Osteocyte (in vitro differentiated cells): Measurements from ENCODE around the gene LYRM1. TPM values are rescaled to one million over a fixed set of nuclear protein-coding genes. Genes with fewer than 3 reads are reported as not detected.

Source experiments
- DNase-seq: peaks from one replicate; pipeline ENCODE4 v3.0.0; 2021; ENCODE audit warnings: mixed read lengths; ENCODE audit not compliant: unreplicated experiment; ENCODE audit errors: extremely low spot score
- H3K27ac Mint-ChIP-seq: one replicate; pipeline ENCODE4 v1.8.0; 2021; ENCODE audit warnings: mild to moderate bottlenecking, mixed read lengths; ENCODE audit not compliant: unreplicated experiment
- H3K27me3 Mint-ChIP-seq: one replicate; pipeline ENCODE4 v1.8.0; 2021; ENCODE audit warnings: mixed read lengths; ENCODE audit not compliant: unreplicated experiment
- H3K36me3 Mint-ChIP-seq: one replicate; pipeline ENCODE4 v1.8.0; 2021; ENCODE audit warnings: mixed read lengths; ENCODE audit not compliant: unreplicated experiment
- H3K4me1 Mint-ChIP-seq: one replicate; pipeline ENCODE4 v1.8.0; 2021; ENCODE audit warnings: mixed read lengths; ENCODE audit not compliant: unreplicated experiment
- H3K4me3 Mint-ChIP-seq: one replicate; pipeline ENCODE4 v1.8.0; 2021; ENCODE audit warnings: mild to moderate bottlenecking, moderate library complexity, mixed read lengths; ENCODE audit not compliant: unreplicated experiment
- H3K9me3 Mint-ChIP-seq: one replicate; pipeline ENCODE4 v1.8.0; 2021; ENCODE audit warnings: mixed read lengths; ENCODE audit not compliant: unreplicated experiment
- CTCF ChIP-seq: fragments of 200-600 bp; sonication (generic); IDR thresholded peaks from 2 replicates; pipeline ENCODE4 v1.5.0; 2021; ENCODE audit warnings: antibody characterized with exemption, mild to moderate bottlenecking, moderate library complexity
- total RNA-seq: library from RNA; stranded (reverse); gene quantifications from 2 replicates; pipeline ENCODE4 v1.2.1, GENCODE V29; 2021

Gene LYRM1
- total RNA-seq, 1 donor from 2014 or later, result 14.9 TPM

- H3K36me3 Mint-ChIP-seq, result no peaks in the 10 kb centered on the region
- no peak overlapping the region for H3K4me3 Mint-ChIP-seq
- no peak for TF ChIP-seq CTCF
- no peaks in the 10 kb centered on the region for H3K4me1 Mint-ChIP-seq
- no peak overlapping the region for H3K27ac Mint-ChIP-seq
- H3K27me3 Mint-ChIP-seq, result peaks cover 23% of the 10 kb centered on the region
- DNase-seq, result no peak
- H3K9me3 Mint-ChIP-seq, result no peaks in the 10 kb centered on the region
Observed at GRCh38 chr16:20937736-20938135, 37.2 kb downstream of the LYRM1 start.

- no peak for TF ChIP-seq CTCF
- Mint-ChIP-seq H3K27me3 (peaks cover 23% of the 10 kb centered on the region), H3K4me3 (no peak overlapping the region), H3K9me3 (no peaks in the 10 kb centered on the region), H3K36me3 (no peaks in the 10 kb centered on the region), H3K27ac (no peak overlapping the region), H3K4me1 (no peaks in the 10 kb centered on the region)
- DNase-seq, result no peak
Observed at GRCh38 chr16:20938426-20938825, 37.9 kb downstream of the LYRM1 start.

- Mint-ChIP-seq H3K4me3 (no peak overlapping the region), H3K27me3 (peaks cover 20% of the 10 kb centered on the region), H3K9me3 (no peaks in the 10 kb centered on the region), H3K36me3 (no peaks in the 10 kb centered on the region), H3K4me1 (no peaks in the 10 kb centered on the region), H3K27ac (no peak overlapping the region)
- TF ChIP-seq CTCF, result no peak
- no peak for DNase-seq
Observed at GRCh38 chr16:20939611-20940010, 39.0 kb downstream of the LYRM1 start.

GRCh38 chr16:20940871-20941635, 40.5 kb downstream of the LYRM1 start:
- no peak overlapping the region for H3K27ac Mint-ChIP-seq

GRCh38 chr16:20941636-20941926, 41.0 kb downstream of the LYRM1 start:
- Mint-ChIP-seq H3K27me3 (peaks cover 4% of the 10 kb centered on the region), H3K4me1 (no peaks in the 10 kb centered on the region), H3K36me3 (no peaks in the 10 kb centered on the region), H3K4me3 (no peak overlapping the region), H3K27ac (no peak overlapping the region), H3K9me3 (no peaks in the 10 kb centered on the region)
- no peak for DNase-seq
- no peak for TF ChIP-seq CTCF

More at GRCh38 chr16:20940871-20941635, 40.5 kb downstream of the LYRM1 start:
- Mint-ChIP-seq H3K4me3 (no peak overlapping the region), H3K36me3 (no peaks in the 10 kb centered on the region), H3K27me3 (peaks cover 9% of the 10 kb centered on the region), H3K9me3 (no peaks in the 10 kb centered on the region), H3K4me1 (no peaks in the 10 kb centered on the region)
- no peak for TF ChIP-seq CTCF
- no peak for DNase-seq
